Airway epithelial cell (primary cell): Measurements from ENCODE around the gene GSTT2B. TPM values are rescaled to one million over a fixed set of nuclear protein-coding genes. Genes with fewer than 3 reads are reported as not detected.

ENCODE experiments used
- total RNA-seq: library from RNA; depleted of rRNA; stranded (reverse); fragments of >200 nt; gene quantifications from 2 replicates; pipeline ENCODE4 v1.2.3, GENCODE V29; 2015

GSTT2B gene
- 0.99 and 2.1 TPM in 2 replicates for total RNA-seq

GRCh38 chr22:23961084-23961771, at the start of gene GSTT2B:
TSS of gene GSTT2B (minus strand) at chr22:23961195. CDS start at chr22:23961131, 64 bp downstream.

DNA sequence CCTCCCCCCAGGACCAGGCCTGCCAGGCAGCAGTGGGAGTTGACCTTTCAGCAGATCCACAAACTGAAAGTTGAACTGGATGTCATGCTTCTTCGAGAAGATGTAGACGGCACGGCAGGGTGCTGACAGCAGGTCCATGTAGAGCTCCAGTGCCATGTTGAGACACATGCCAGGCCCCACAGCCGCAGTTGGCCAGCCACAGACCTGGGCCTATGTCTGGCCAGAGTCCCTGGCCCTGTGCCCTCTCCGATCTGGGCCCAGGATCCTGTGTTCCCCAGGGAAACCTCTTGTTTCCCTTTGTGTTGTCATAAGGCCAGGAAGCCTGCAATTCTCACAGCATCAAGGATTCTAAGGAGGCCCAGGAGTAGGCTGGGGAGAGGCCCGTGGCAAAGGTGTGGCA, 44.2 kb upstream of the GSTT2B start, which contains the start of gene GSTT4:
Gene GSTT4 (minus strand): TSS at position 253 of the 400 bp plus-strand sequence. CDS start 97 bp downstream, at position 156.

GRCh38 chr22:23979557-23980240, 18.7 kb upstream of the GSTT2B start, which contains the start of gene GSTT2:
TSS of gene GSTT2 (plus strand) at chr22:23980134.

DNA sequence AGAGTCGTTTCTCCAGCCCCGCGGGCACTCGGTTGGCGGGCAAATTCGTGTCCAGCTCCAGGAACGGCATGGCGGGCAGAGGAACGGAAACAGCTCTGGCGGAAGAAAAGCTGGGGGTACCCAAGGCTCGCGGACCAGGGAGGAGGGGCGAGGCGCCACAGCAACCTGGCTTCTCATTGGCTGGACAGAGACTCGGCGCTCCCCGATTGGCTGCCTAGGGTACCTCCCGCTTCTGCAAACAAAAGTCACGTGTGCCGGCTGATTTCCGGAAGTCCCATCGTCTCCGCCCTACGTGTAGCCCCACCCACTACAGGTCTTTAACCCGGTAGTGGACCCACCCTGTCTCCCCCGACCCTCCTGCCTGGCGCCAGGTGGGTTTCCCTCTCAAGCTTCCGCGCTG, 13.3 kb upstream of the GSTT2B start, which contains the start of gene DDT:
Gene DDT (minus strand): TSS at position 97 of the 400 bp plus-strand sequence. CDS start 27 bp downstream, at position 70.

DNA sequence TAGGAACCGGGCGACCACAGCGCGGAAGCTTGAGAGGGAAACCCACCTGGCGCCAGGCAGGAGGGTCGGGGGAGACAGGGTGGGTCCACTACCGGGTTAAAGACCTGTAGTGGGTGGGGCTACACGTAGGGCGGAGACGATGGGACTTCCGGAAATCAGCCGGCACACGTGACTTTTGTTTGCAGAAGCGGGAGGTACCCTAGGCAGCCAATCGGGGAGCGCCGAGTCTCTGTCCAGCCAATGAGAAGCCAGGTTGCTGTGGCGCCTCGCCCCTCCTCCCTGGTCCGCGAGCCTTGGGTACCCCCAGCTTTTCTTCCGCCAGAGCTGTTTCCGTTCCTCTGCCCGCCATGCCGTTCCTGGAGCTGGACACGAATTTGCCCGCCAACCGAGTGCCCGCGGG, 5.6 kb upstream of the GSTT2B start, which contains the start of gene DDTL:
Gene DDTL (plus strand): TSS at position 321 of the 400 bp plus-strand sequence. CDS start 27 bp downstream, at position 348.

Other genes starting within 250 kb of the GSTT2B start
- 1.4 and 1.6 TPM in 2 replicates for gene ZNF70, start 210.1 kb downstream of the GSTT2B start, total RNA-seq
- not detected in 2 replicates for gene VPREB3, start 206.8 kb downstream of the GSTT2B start, total RNA-seq
- 0.35 TPM in 1 of 2 replicates, not detected in the other for gene C22orf15, start 198.2 kb downstream of the GSTT2B start, total RNA-seq
- 0.98 and 7.2 TPM in 2 replicates for gene CHCHD10, start 193.2 kb downstream of the GSTT2B start, total RNA-seq
- 0.46 and 1.3 TPM in 2 replicates for gene MMP11, start 188.3 kb downstream of the GSTT2B start, total RNA-seq
- gene SMARCB1, start 174.2 kb downstream of the GSTT2B start, total RNA-seq = 89.9 and 90.7 TPM in 2 replicates
- 1.4 and 2.8 TPM in 2 replicates for gene DERL3, start 122.2 kb downstream of the GSTT2B start, total RNA-seq
- gene SLC2A11, start 103.3 kb downstream of the GSTT2B start, total RNA-seq = 4.1 and 10.6 TPM in 2 replicates
- gene MIF, start 66.8 kb downstream of the GSTT2B start, total RNA-seq = 1,048 and 1,082 TPM in 2 replicates
- not detected in 2 replicates for gene DDTL, start 5.7 kb upstream of the GSTT2B start, total RNA-seq
- gene DDT, start 13.2 kb upstream of the GSTT2B start, total RNA-seq = 130 and 138 TPM in 2 replicates
- not detected in 2 replicates for gene GSTT2, start 18.9 kb upstream of the GSTT2B start, total RNA-seq
- gene GSTT4, start 44.3 kb upstream of the GSTT2B start, total RNA-seq = not detected in 2 replicates
- gene CABIN1, start 50.1 kb upstream of the GSTT2B start, total RNA-seq = 24.2 and 28.4 TPM in 2 replicates
- gene SUSD2, start 220.3 kb upstream of the GSTT2B start, total RNA-seq = 1.3 and 1.7 TPM in 2 replicates